MCF 10A (cell line): ENCODE measurements around the gene EMP2. TPM values are rescaled to one million over a fixed set of nuclear protein-coding genes. Genes with fewer than 3 reads are reported as not detected.

Experiments
- BruUV-seq: library from RNA; stranded (reverse); fragments of 400-500 nt; replicated peaks from 2 replicates; lab custom pipeline; 2021; lab: Mats Ljungman, UMichigan
- CTCF ChIA-PET: fragments of 300-600 bp; sonication (Branson Sonifier 250); formaldehyde crosslinking; extraction: SDS; loops from one replicate; lab custom pipeline; 2021; ENCODE audit warnings: antibody characterized with exemption, inconsistent platforms; lab: Yijun Ruan, JAX
- POLR2A ChIA-PET: fragments of 300-600, 350-650 bp; sonication (Branson Sonifier 250); formaldehyde crosslinking; extraction: SDS; loops from one replicate; lab custom pipeline; 2020; ENCODE audit warnings: antibody characterized with exemption, inconsistent platforms; lab: Yijun Ruan, JAX
- DNase-seq: peaks from one replicate; pipeline ENCODE4 v3.0.0-alpha.2; 2018; ENCODE audit not compliant: unreplicated experiment
- H3K27ac Mint-ChIP-seq: one replicate; pipeline ENCODE4 v1.8.0; 2022; ENCODE audit warnings: mild to moderate bottlenecking, low read depth, mixed read lengths; ENCODE audit not compliant: unreplicated experiment
- H3K27me3 Mint-ChIP-seq: one replicate; pipeline ENCODE4 v1.8.0; 2022; ENCODE audit warnings: mixed read lengths; ENCODE audit not compliant: insufficient read depth, unreplicated experiment
- H3K36me3 Mint-ChIP-seq: one replicate; pipeline ENCODE4 v1.8.0; 2022; ENCODE audit warnings: mild to moderate bottlenecking, moderate library complexity, mixed read lengths; ENCODE audit not compliant: insufficient read depth, unreplicated experiment
- H3K4me1 Mint-ChIP-seq: one replicate; pipeline ENCODE4 v1.8.0; 2022; ENCODE audit warnings: mixed read lengths; ENCODE audit not compliant: insufficient read depth, unreplicated experiment
- H3K4me3 Mint-ChIP-seq: one replicate; pipeline ENCODE4 v1.8.0; 2022; ENCODE audit warnings: mild to moderate bottlenecking, moderate library complexity, mixed read lengths; ENCODE audit not compliant: unreplicated experiment
- H3K9me3 Mint-ChIP-seq: one replicate; pipeline ENCODE4 v1.8.0; 2022; ENCODE audit warnings: mixed read lengths; ENCODE audit not compliant: unreplicated experiment
- CTCF ChIP-seq: fragments of 200-600 bp; IDR thresholded peaks from one replicate; pipeline ENCODE4 v1.8.0; 2022; ENCODE audit warnings: antibody characterized with exemption, mild to moderate bottlenecking; ENCODE audit not compliant: unreplicated experiment
- intact Hi-C: fragments of 100-400 bp; cut with micrococcal nuclease; formaldehyde crosslinking; loops from 2 replicates; pipeline ENCODE4 v1.14.1; 2022
- total RNA-seq: library from RNA; stranded (reverse); gene quantifications from 2 replicates; pipeline ENCODE4 v1.2.3, GENCODE V29; 2022

EMP2 gene
- total RNA-seq, 1 experiment from 2014 or later, result 4.8 TPM

GRCh38 chr16:10608687-10609401, 28.4 kb upstream of the EMP2 start:
- H3K27ac Mint-ChIP-seq, result no peak overlapping the region
- H3K4me1 Mint-ChIP-seq, result no peaks in the 10 kb centered on the region
- ChIA-PET CTCF (interaction anchor here (0.6 to 1.6 kb wide), 5 partner anchors 9 to 1498 kb away, joined by 3 to 4 read pairs (median 4); partner anchors contain the start of gene EMP2), POLR2A (no interaction called here)
- no peaks in the 10 kb centered on the region for H3K36me3 Mint-ChIP-seq
- TF ChIP-seq CTCF, result no peak
- H3K4me3 Mint-ChIP-seq, result no peak overlapping the region
- H3K9me3 Mint-ChIP-seq, result no peaks in the 10 kb centered on the region
- no TSS peak for BruUV-seq
- intact Hi-C loops, result no loop called here
- no peaks in the 10 kb centered on the region for H3K27me3 Mint-ChIP-seq
- no peak for DNase-seq

GRCh38 chr16:10607157-10607556, 26.8 kb upstream of the EMP2 start:
- Mint-ChIP-seq H3K27me3 (no peaks in the 10 kb centered on the region), H3K4me1 (peaks cover 4% of the 10 kb centered on the region), H3K27ac (no peak overlapping the region), H3K36me3 (no peaks in the 10 kb centered on the region), H3K9me3 (no peaks in the 10 kb centered on the region), H3K4me3 (no peak overlapping the region)
- DNase-seq, result no peak
- intact Hi-C loops, result no loop called here
- TF ChIP-seq CTCF, result no peak
- ChIA-PET POLR2A (interaction anchor here (0.6 to 1.0 kb wide), 2 partner anchors 9 to 1955 kb away, joined by 4 read pairs; no protein-coding TSS in a partner anchor), CTCF (interaction anchor here (0.6 to 1.6 kb wide), 3 partner anchors 10 to 130 kb away, joined by 3 to 4 read pairs (median 3); no protein-coding TSS in a partner anchor)
- BruUV-seq, result no TSS peak

GRCh38 chr16:10606607-10607006, 26.2 kb upstream of the EMP2 start:
- no peak overlapping the region for H3K27ac Mint-ChIP-seq
- no TSS peak for BruUV-seq
- no peak for DNase-seq
- intact Hi-C loops, result no loop called here
- ChIA-PET CTCF (interaction anchor here (0.6 to 2.1 kb wide), 4 partner anchors 10 to 312 kb away, joined by 3 to 5 read pairs (median 3); no protein-coding TSS in a partner anchor), POLR2A (no interaction called here)
- no peaks in the 10 kb centered on the region for H3K36me3 Mint-ChIP-seq
- H3K27me3 Mint-ChIP-seq, result no peaks in the 10 kb centered on the region
- H3K9me3 Mint-ChIP-seq, result no peaks in the 10 kb centered on the region
- peaks cover 8% of the 10 kb centered on the region for H3K4me1 Mint-ChIP-seq
- H3K4me3 Mint-ChIP-seq, result no peak overlapping the region
- no peak for TF ChIP-seq CTCF

GRCh38 chr16:10605636-10606035, 25.2 kb upstream of the EMP2 start:
- Mint-ChIP-seq H3K9me3 (no peaks in the 10 kb centered on the region), H3K36me3 (no peaks in the 10 kb centered on the region), H3K27me3 (no peaks in the 10 kb centered on the region), H3K4me3 (no peak overlapping the region), H3K27ac (no peak overlapping the region), H3K4me1 (peaks cover 8% of the 10 kb centered on the region)
- ChIA-PET CTCF (interaction anchor here (0.7 to 2.1 kb wide), 3 partner anchors 16 to 1789 kb away, joined by 3 to 5 read pairs (median 5); no protein-coding TSS in a partner anchor), POLR2A (interaction anchor here (0.6 kb wide), 1 partner anchor 41 kb away, joined by 4 read pairs; no protein-coding TSS in a partner anchor)
- no TSS peak for BruUV-seq
- DNase-seq, result no peak
- intact Hi-C loops, result no loop called here
- no peak for TF ChIP-seq CTCF
